Measurements from ENCODE around the gene ZC3H13.
A peak's percentile ranks its signal among the peaks of the same experiment; 100 is the strongest.

Gene ZC3H13

GRCh38 chr13:46071590-46072249 lies 19.2 kb upstream of the ZC3H13 start:
- Histone ChIP-seq H3K9ac (ENCODE audit: low read depth in 1 of 2, low read length in 2 of 2) (no peak overlapping the region), H3K36me3 (ENCODE audit: control insufficient read depth in 1 of 2, insufficient read depth in 2 of 2, low read length in 2 of 2) (no peaks in the 10 kb centered on the region), H3K9me3 (ENCODE audit: control insufficient read depth in 1 of 2, low read length in 2 of 2) (no peaks in the 10 kb centered on the region), H3K27me3 (ENCODE audit: control insufficient read depth in 1 of 2, insufficient read depth in 2 of 2, low read length in 2 of 2) (no peaks in the 10 kb centered on the region), H3K4me3 (ENCODE audit: low read depth in 1 of 2, low read length in 2 of 2) (no peak overlapping the region), H3K27ac (ENCODE audit: low read depth, low read length) (no peak overlapping the region), H3K4me1 (ENCODE audit: control insufficient read depth in 1 of 2, insufficient read depth in 2 of 2, low read length in 2 of 2) (no peaks in the 10 kb centered on the region)

GRCh38 chr13:46063292-46063691 lies 10.7 kb upstream of the ZC3H13 start:
- Histone ChIP-seq H3K4me3 (ENCODE audit: low read depth in 1 of 2, low read length in 2 of 2) (no peak overlapping the region), H3K27ac (ENCODE audit: low read depth, low read length) (no peak overlapping the region), H3K27me3 (ENCODE audit: control insufficient read depth in 1 of 2, insufficient read depth in 2 of 2, low read length in 2 of 2) (no peaks in the 10 kb centered on the region), H3K9me3 (ENCODE audit: control insufficient read depth in 1 of 2, low read length in 2 of 2) (no peaks in the 10 kb centered on the region), H3K4me1 (ENCODE audit: control insufficient read depth in 1 of 2, insufficient read depth in 2 of 2, low read length in 2 of 2) (no peaks in the 10 kb centered on the region), H3K9ac (ENCODE audit: low read depth in 1 of 2, low read length in 2 of 2) (no peak overlapping the region), H3K36me3 (ENCODE audit: control insufficient read depth in 1 of 2, insufficient read depth in 2 of 2, low read length in 2 of 2) (no peaks in the 10 kb centered on the region)

- Histone ChIP-seq H3K4me1 (ENCODE audit: control insufficient read depth in 1 of 2, insufficient read depth in 2 of 2, low read length in 2 of 2) (no peaks in the 10 kb centered on the region), H3K27me3 (ENCODE audit: control insufficient read depth in 1 of 2, insufficient read depth in 2 of 2, low read length in 2 of 2) (no peaks in the 10 kb centered on the region), H3K4me3 (ENCODE audit: low read depth in 1 of 2, low read length in 2 of 2) (no peak overlapping the region), H3K27ac (ENCODE audit: low read depth, low read length) (no peak overlapping the region), H3K36me3 (ENCODE audit: control insufficient read depth in 1 of 2, insufficient read depth in 2 of 2, low read length in 2 of 2) (no peaks in the 10 kb centered on the region), H3K9ac (ENCODE audit: low read depth in 1 of 2, low read length in 2 of 2) (no peak overlapping the region), H3K9me3 (ENCODE audit: control insufficient read depth in 1 of 2, low read length in 2 of 2) (no peaks in the 10 kb centered on the region)
Measured at GRCh38 chr13:46062185-46062584, 9.6 kb upstream of the ZC3H13 start.

GRCh38 chr13:46059405-46059804 lies 6.9 kb upstream of the ZC3H13 start:
- no peaks in the 10 kb centered on the region for H3K36me3 ChIP-seq (ENCODE audit: control insufficient read depth in 1 of 2, insufficient read depth in 2 of 2, low read length in 2 of 2)
- no peak overlapping the region for H3K27ac ChIP-seq (ENCODE audit: low read depth, low read length)
- no peak overlapping the region for H3K4me3 ChIP-seq (ENCODE audit: low read depth in 1 of 2, low read length in 2 of 2)
- no peaks in the 10 kb centered on the region for H3K4me1 ChIP-seq (ENCODE audit: control insufficient read depth in 1 of 2, insufficient read depth in 2 of 2, low read length in 2 of 2)
- peaks cover 0 to 1% of the 10 kb centered on the region in 2 donors for H3K27me3 ChIP-seq (ENCODE audit: control insufficient read depth in 1 of 2, insufficient read depth in 2 of 2, low read length in 2 of 2)
- no peaks in the 10 kb centered on the region for H3K9me3 ChIP-seq (ENCODE audit: control insufficient read depth in 1 of 2, low read length in 2 of 2)
- H3K9ac ChIP-seq (ENCODE audit: low read depth in 1 of 2, low read length in 2 of 2) = no peak overlapping the region

GRCh38 chr13:46058268-46058667 lies 5.7 kb upstream of the ZC3H13 start:
- H3K9ac ChIP-seq (ENCODE audit: low read depth in 1 of 2, low read length in 2 of 2) = no peak overlapping the region
- no peak overlapping the region for H3K27ac ChIP-seq (ENCODE audit: low read depth, low read length)
- no peaks in the 10 kb centered on the region for H3K36me3 ChIP-seq (ENCODE audit: control insufficient read depth in 1 of 2, insufficient read depth in 2 of 2, low read length in 2 of 2)
- peaks cover under 1 to 3% of the 10 kb centered on the region in 2 donors for H3K4me1 ChIP-seq (ENCODE audit: control insufficient read depth in 1 of 2, insufficient read depth in 2 of 2, low read length in 2 of 2)
- no peaks in the 10 kb centered on the region for H3K9me3 ChIP-seq (ENCODE audit: control insufficient read depth in 1 of 2, low read length in 2 of 2)
- no peak overlapping the region for H3K4me3 ChIP-seq (ENCODE audit: low read depth in 1 of 2, low read length in 2 of 2)
- peaks cover 0 to 7% of the 10 kb centered on the region in 2 donors for H3K27me3 ChIP-seq (ENCODE audit: control insufficient read depth in 1 of 2, insufficient read depth in 2 of 2, low read length in 2 of 2)

DNA sequence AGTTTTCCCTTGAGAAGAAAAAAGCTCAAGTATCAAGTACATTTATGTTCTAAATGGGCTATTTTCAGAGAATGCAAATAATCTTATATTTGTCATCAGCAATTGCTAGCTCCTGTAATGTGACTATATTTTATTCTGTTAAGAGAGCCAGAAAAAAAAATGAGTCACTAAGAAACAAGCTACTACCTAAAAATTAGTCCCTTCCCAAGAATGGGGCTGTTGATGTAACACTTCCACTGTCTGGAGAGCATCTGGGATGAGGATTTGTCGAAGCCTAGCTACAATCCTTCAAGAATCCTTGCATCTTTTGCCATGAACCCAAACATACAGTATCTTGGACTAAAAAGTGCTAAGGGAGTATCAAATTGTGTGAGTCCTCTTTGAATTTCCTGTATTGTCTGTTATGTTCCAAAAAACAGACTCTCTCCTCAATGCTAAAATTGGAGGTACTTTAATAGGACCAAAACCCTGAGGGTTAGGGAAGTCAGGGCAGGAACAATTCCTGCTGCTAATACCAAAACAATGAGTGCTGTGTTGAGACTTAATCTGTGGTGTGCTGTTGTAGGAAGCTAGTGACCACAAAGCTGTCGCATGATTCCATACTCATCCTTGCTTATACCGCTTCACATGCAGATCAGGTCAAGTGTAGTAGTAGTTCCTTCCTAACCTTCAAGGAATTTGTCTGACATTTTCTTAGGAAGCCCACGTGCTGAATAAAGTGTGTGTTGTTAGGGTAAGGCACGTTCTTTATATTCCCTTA lies 4.9 kb upstream of the ZC3H13 start:
- Histone ChIP-seq H3K27me3 (ENCODE audit: control insufficient read depth in 1 of 2, insufficient read depth in 2 of 2, low read length in 2 of 2) (peaks cover 0 to 7% of the 10 kb centered on the region in 2 donors), H3K27ac (ENCODE audit: low read depth, low read length) (no peak overlapping the region)

DNA sequence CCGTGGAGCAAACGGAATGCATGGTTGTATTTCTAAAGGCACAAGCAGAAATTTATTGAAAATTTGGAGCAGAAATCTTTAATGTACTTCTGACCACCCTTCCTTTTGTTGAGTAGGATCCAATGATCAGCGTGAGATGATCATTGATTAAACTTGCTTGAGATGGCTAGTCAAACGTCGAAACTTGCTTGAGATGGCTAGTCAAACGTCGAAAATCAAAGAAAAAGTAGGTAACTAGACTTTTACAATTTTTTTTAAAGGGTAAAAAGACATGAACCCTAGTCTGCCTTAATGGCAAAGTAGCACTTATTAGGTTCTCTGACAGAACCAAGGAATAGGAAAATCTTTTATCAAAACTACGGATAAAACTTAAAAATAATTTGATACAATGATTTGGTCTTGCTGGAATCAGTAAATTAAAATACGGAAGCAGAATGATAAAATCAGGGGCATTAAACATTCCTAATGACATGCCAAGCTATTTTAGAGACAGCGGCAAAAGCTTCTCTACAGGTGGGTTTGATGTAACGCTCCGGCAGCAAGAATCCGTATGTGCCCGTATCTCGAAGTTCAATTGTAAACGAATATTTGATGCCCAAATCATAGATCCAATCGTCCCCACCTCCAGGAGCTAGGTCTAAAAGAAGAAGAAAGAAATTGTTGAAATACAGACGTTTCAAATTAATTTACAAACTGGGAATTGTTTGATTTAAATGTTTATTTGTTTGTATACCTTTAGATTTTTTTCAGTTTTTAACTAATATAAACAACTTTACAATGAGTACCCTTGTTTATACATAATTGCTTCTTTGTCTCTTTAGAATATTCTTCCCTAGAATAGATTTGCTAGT lies 841 bp upstream of the ZC3H13 start:
- H3K4me1 ChIP-seq (ENCODE audit: control insufficient read depth in 1 of 2, insufficient read depth in 2 of 2, low read length in 2 of 2) = peaks cover 10 to 13% of the 10 kb centered on the region in 2 donors
- H3K4me3 ChIP-seq (ENCODE audit: low read depth in 1 of 2, low read length in 2 of 2) = peak overlapping the region; percentile 76 to 88
- peak overlapping the region; percentile 51 to 62 for H3K9ac ChIP-seq (ENCODE audit: low read depth in 1 of 2, low read length in 2 of 2)
- H3K27ac ChIP-seq (ENCODE audit: low read depth, low read length) = no peak overlapping the region
- H3K36me3 ChIP-seq (ENCODE audit: control insufficient read depth in 1 of 2, insufficient read depth in 2 of 2, low read length in 2 of 2) = no peaks in the 10 kb centered on the region
- peaks cover 0 to 7% of the 10 kb centered on the region in 2 donors for H3K27me3 ChIP-seq (ENCODE audit: control insufficient read depth in 1 of 2, insufficient read depth in 2 of 2, low read length in 2 of 2)
- H3K9me3 ChIP-seq (ENCODE audit: control insufficient read depth in 1 of 2, low read length in 2 of 2) = no peaks in the 10 kb centered on the region

More for the DNA sequence above, 4.9 kb upstream of the ZC3H13 start:
- no peak overlapping the region for H3K9ac ChIP-seq (ENCODE audit: low read depth in 1 of 2, low read length in 2 of 2)
- H3K9me3 ChIP-seq (ENCODE audit: control insufficient read depth in 1 of 2, low read length in 2 of 2) = no peaks in the 10 kb centered on the region
- H3K4me3 ChIP-seq (ENCODE audit: low read depth in 1 of 2, low read length in 2 of 2) = no peak overlapping the region
- H3K36me3 ChIP-seq (ENCODE audit: control insufficient read depth in 1 of 2, insufficient read depth in 2 of 2, low read length in 2 of 2) = no peaks in the 10 kb centered on the region
- H3K4me1 ChIP-seq (ENCODE audit: control insufficient read depth in 1 of 2, insufficient read depth in 2 of 2, low read length in 2 of 2) = peaks cover 4 to 6% of the 10 kb centered on the region in 2 donors

GRCh38 chr13:46051968-46052318 lies 603 bp downstream of the ZC3H13 start:
- no peaks in the 10 kb centered on the region for H3K9me3 ChIP-seq (ENCODE audit: control insufficient read depth in 1 of 2, low read length in 2 of 2)
- peaks cover 0 to 7% of the 10 kb centered on the region in 2 donors for H3K27me3 ChIP-seq (ENCODE audit: control insufficient read depth in 1 of 2, insufficient read depth in 2 of 2, low read length in 2 of 2)
- H3K36me3 ChIP-seq (ENCODE audit: control insufficient read depth in 1 of 2, insufficient read depth in 2 of 2, low read length in 2 of 2) = no peaks in the 10 kb centered on the region
- peak overlapping the region; percentile 89 for H3K27ac ChIP-seq (ENCODE audit: low read depth, low read length)
- peak overlapping the region; percentile 76 to 88 for H3K4me3 ChIP-seq (ENCODE audit: low read depth in 1 of 2, low read length in 2 of 2)
- peaks cover 10 to 13% of the 10 kb centered on the region in 2 donors for H3K4me1 ChIP-seq (ENCODE audit: control insufficient read depth in 1 of 2, insufficient read depth in 2 of 2, low read length in 2 of 2)
- H3K9ac ChIP-seq (ENCODE audit: low read depth in 1 of 2, low read length in 2 of 2) = peak overlapping the region; percentile 62 to 83

DNA sequence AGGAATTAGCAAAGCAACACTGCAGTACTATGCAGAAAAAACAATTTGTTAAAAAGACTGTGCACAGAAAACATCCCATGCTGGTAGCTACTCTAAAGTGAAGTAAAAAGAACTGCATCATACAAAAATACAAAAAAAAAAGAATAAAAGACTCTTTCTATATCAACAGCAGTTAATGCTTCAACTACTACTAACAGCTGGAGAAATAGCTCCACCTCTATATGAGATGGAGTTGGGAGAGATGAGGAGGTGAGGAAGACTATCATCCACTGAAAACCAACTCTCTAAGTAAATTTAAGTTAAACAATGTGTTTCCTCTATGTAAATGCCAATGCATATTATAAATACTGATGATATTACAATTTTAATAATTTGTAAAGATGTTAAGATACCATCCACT lies 1.8 kb downstream of the ZC3H13 start:
- H3K9me3 ChIP-seq (ENCODE audit: control insufficient read depth in 1 of 2, low read length in 2 of 2) = no peaks in the 10 kb centered on the region
- H3K9ac ChIP-seq (ENCODE audit: low read depth in 1 of 2, low read length in 2 of 2) = no peak overlapping the region
- no peak overlapping the region for H3K4me3 ChIP-seq (ENCODE audit: low read depth in 1 of 2, low read length in 2 of 2)
- H3K27me3 ChIP-seq (ENCODE audit: control insufficient read depth in 1 of 2, insufficient read depth in 2 of 2, low read length in 2 of 2) = peaks cover 0 to 7% of the 10 kb centered on the region in 2 donors
- H3K27ac ChIP-seq (ENCODE audit: low read depth, low read length) = no peak overlapping the region
- peaks cover 10 to 13% of the 10 kb centered on the region in 2 donors for H3K4me1 ChIP-seq (ENCODE audit: control insufficient read depth in 1 of 2, insufficient read depth in 2 of 2, low read length in 2 of 2)
- H3K36me3 ChIP-seq (ENCODE audit: control insufficient read depth in 1 of 2, insufficient read depth in 2 of 2, low read length in 2 of 2) = no peaks in the 10 kb centered on the region

DNA sequence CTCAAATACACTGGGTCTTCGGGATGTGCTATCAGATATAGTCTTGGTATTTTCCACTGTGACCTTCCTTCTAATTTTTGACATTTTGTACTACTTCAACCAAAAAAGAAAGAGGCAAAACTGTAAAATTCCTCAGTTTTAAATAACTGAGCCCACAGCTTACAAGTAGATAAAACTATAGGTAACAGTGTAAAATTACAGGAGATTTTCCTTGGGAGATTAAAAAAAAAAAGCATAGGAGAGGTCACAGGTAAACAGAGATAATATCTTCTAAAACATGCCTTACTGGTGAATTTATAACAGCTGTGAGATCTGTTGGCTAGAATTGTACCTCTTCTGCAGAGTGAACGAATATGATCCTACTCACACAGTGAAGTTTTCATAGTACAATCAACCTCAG lies 7.1 kb downstream of the ZC3H13 start:
- Histone ChIP-seq H3K4me1 (ENCODE audit: control insufficient read depth in 1 of 2, insufficient read depth in 2 of 2, low read length in 2 of 2) (no peaks in the 10 kb centered on the region), H3K9me3 (ENCODE audit: control insufficient read depth in 1 of 2, low read length in 2 of 2) (no peaks in the 10 kb centered on the region), H3K27ac (ENCODE audit: low read depth, low read length) (no peak overlapping the region), H3K9ac (ENCODE audit: low read depth in 1 of 2, low read length in 2 of 2) (no peak overlapping the region), H3K36me3 (ENCODE audit: control insufficient read depth in 1 of 2, insufficient read depth in 2 of 2, low read length in 2 of 2) (peaks cover 6 to 12% of the 10 kb centered on the region in 2 donors), H3K27me3 (ENCODE audit: control insufficient read depth in 1 of 2, insufficient read depth in 2 of 2, low read length in 2 of 2) (no peaks in the 10 kb centered on the region), H3K4me3 (ENCODE audit: low read depth in 1 of 2, low read length in 2 of 2) (no peak overlapping the region)

Data from duodenal mucosa (tissue), 2 donors.